ENCODE measurements around the gene ENOX1.
"Not testable (repeated sequence)": the region's sequence is repeated elsewhere in the genome, so short reads cannot be mapped to it uniquely, and the experiment has no call there.

The ENOX1 gene

DNA sequence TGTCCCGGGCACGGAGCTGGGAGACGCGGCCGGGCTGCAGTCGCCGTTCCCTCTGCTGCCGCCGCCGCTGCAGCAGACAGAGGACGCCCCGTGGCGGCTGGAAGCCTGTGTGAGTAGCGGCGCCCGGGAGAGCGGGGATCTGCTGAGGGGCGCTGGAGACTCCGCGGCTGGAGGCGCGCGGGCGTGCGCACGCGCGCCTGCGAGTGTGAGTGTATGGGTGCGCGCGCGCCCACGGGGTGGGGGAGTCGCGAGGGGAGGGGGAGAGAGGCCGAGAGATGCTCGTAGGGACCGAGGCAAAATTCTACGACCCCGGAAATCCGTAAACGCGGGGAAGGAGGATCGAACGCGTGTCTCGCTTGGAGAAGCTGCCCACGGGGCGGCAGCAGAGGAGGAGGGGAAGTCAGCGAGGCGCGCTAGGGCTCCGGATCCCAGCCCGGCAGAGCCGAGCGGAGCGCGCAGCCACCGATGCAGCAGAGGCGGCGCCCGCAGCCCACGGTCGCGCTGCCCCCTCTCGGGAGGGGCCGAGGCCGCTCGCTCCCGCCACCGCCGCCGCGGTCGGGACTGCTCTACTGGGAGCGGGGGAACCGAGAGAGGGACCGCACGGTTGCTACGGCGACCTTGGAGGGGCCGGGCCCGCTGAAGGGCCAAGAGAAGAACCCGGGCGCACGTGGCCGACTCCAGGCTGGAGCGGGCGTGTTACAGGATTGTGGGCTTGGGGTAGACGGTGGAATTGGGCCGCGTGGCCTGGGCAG is at the start of gene ENOX1:
Gene ENOX1 (minus strand): TSS at position 207 of the 752 bp plus-strand sequence.
- ATAC-seq: peak; percentile 50 to 58

DNA sequence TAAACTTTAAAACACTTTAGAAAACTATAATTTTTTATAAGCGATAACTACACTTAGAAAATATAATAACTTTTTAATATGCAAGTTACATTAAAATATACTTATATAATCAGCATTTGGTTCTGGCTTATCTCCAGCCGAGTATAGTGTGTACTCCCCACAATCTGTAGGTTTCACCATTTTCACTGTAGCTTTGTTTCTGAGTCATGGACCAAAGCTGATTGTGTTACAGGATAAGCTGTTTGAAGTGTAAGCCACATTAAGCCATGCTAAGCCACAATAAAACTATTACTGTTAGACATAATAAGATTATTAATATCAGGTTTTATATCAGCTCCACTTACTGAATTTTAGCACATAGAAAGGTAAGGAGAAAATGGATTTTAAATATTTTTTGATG is 48.9 kb upstream of the ENOX1 start:
- ATAC-seq: no peak

DNA sequence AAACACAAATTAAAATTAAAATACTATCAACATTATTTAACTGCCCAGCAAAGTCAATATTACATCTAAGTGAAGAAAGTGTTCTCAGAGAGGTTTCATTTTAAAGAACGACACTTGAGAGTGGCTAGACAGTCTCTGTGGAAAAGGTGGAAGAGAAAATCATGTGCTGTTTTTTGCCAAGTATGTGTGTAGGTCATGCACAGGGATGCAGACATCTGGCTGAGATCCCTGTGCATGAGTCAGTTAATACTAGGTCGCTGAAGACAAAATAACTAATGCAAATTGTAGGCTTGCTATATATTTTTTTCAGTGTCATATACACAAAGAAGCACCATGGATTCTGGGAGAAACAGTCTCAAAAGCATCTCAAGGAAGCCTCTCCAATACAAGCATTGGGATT is 44.3 kb upstream of the ENOX1 start:
- no peak for ATAC-seq

DNA sequence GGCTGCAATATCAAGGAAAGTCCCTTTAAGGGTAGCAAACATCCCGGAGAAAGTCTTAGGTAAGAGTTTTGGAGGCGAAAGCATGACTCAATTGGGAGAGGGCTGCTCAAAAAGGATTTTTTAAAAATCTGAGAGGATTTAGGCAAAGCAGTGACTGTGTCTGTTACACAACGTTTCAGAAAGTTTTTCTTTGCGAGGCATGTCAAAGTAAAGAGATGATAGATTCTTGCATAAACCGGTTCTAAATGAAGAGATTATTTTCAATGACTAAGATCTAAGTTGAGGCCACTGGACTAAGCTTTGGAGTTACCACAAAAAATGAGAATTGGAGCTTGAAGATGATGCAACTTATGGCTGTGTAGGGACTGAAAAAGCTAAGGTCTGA is 43.7 kb upstream of the ENOX1 start:
- ATAC-seq: no peak

DNA sequence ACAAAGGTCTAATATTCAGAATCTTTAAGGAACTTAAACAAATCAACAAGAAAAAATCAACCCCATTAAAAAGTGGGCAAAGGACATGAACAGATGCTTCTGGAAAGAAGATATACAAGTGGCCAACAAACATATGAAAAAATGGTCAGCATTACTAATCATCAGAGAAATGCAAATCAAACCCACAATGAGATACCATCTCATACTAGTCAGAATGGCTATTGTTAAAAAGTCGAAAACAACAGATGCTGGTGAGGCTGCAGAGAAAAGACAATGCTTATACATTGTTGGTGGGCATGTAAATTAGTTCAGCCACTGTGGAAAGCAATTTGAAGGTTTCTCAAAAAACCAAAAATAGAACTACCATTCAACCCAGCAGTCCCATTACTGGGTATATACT is 37.9 kb upstream of the ENOX1 start:
- ATAC-seq: not testable (repeated sequence)

DNA sequence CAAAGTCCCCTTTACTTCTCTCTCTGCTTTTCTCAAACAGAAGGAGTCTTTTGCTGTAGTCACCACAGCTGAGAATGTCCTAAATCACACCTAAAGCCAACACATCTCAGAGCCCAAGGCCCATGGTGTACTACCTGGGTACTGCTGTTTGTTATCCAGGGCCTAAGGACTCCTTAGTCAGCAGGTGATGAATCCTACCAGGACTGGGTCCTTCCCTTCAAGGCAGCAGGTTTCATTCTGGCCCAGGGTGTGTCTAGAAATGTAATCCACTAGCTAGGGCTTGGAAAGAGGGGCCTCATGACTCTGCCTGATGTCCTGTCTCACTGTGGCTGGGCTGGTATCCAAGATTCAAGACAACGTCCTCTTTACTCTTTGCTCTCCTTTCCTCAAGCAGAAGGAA is 36.2 kb upstream of the ENOX1 start:
- ATAC-seq: no peak

DNA sequence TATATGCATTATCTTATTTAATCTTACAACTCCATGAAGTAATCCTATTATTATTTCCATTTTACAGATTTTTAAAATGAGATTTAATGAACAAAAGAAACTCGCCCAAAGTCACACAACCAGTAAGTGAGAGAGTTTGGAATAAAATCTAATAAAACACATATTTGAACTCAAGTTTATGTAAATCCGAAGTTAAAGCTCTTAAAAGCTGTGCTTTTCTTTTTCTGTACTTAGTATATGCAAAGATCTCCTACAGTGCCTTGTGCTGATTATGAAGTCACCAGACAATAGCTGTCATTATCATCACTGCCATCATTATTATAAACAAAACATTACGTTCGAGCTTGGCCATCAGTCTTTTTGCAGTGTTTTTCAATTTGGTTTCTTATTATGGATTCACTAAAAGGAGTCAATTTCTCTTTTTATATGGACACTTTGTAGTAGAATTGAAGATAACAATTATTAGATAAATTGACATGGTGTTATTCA is 29.7 kb upstream of the ENOX1 start:
- ATAC-seq: no peak

DNA sequence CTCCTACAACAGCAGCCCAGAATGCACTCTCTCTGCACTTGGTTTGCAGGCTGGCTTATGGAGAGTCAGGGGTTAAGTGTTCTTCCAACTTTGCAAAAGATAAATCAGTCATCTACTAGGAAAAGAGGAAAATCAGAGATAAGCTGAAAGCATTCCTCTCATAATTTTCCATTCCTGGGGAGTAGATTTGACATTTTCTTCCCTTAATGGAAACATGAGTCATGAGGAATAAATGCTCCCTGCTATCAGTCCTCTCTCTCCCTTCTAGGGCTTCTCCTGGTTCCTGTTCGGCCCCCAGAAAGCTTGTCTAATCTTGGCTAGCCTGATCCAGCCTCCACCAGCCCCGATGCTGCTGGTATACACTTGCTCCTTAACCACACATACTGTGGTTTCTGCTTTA is 28.4 kb upstream of the ENOX1 start:
- no peak for ATAC-seq

DNA sequence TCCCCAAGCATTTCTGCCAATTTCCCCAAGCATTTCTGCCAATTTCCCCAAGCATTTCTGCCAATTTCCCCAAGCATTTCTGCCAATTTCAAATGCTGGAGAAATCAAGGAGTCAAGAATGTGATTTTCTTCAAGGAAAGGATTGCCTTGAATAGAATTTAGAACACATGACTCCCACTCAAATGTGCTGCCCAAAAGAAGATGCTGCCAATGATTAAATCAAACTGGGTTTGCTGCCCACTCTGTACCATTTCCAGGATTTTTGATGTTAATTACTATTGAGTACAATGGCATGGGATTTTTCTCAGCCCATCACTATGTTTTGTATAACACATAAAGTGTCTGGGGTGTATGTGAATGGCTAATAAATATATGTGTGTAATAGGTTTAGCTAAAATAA is 21.9 kb upstream of the ENOX1 start:
- ATAC-seq: no peak

DNA sequence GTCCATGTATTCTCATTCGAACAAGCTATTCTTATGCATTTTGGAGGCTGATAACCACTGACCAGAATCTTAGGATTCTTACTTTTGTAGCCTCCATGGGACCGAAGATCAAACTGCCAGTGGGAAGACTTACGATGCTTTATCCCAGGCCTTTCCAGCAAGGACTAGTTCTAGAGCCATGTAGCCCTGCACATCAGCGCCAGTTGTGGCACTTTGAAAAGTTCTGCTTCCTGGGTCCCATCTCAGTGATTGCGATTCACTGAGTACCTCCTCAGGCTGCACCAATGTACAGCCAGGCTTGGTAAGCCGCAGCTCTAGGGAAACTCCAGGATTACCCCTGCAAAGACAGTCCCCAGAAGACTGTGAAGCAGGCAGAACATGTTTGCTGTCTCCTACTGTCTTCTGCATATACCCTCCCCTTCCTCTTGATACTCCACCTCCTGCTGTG is 18.9 kb upstream of the ENOX1 start:
- ATAC-seq: no peak

DNA sequence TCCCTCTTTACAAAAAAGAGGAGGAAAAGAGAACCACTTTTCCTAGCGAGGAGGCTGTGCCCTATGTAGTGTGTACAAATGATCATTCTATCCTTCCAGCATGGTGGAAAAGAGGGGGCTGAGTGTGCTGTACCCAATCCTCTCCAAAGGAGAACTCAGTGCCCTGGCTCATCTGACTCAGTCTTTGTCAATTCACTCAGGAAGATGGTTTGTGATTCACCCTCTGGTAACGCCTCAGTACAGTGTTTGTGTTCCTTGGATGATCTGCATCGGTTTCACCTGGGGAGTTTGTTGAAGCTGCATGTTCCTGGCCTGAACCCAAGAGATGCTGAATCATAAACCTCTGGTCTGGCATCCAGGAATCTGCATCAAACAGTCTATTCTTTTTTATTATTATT is 18.3 kb upstream of the ENOX1 start:
- peak; percentile 73 for ATAC-seq

DNA sequence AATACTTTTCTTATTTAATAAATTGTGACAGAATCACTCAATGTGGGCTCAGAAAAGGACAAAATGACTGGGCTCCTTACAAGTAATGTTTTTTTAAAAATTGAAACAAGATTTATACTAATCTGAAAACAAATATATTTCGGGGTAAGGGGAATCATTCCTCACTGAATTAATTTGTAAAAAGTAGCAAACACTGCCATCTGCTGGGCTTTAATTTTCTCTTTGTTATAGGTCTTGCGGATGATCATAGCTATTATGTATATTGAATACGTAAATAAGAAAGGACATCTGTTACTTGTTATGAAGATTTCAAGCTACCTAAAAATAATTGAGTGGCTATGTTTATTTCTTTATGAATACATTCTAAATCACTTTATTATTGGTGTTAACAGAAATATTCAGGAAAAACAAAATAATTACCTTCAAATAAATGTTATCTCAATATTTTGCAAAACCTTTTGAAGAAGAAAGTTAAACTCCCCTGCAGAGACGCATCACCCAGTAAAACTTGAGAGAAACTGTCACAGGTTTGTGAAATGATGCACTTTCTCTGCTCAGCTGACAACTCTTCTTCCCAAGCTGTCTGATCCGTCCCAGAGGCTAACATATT is 17.8 kb upstream of the ENOX1 start:
- peak; percentile 36 for ATAC-seq

DNA sequence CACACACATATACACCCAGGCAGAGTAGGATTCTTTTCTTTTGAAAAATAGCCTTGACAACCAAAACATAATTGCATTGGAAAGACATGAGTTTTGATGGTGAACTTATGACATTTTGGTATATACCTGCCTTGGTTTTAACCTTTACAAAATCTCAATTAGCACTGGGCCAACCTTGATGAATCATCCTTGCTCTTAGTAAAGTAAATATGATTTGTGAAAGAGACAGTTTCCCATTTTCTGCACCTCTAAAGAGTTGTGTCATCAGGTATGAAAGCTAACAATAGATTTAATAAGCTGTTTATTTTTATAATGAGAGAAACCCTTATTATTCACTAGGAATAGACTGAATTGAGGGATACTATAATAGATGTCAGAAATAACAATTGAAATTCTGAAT is 15.7 kb upstream of the ENOX1 start:
- ATAC-seq: no peak

DNA sequence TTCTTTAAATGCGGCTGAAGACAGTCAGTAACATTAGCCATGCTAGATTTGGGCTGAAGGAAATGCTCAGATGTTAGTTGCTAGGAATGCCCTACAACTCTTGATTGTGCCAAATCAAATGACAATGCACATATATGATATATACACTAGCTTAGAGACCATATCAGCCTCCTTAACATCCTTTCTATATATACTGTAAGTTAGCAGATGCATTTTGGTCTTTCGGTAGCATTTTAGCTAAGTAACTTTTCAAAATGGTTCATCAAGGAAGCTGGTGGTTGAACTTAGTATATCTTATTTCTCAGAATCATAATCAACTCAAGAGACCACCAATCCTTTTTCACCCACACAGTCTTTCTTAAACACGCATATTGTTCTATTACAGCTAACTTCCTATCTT is 14.1 kb upstream of the ENOX1 start:
- ATAC-seq: no peak

DNA sequence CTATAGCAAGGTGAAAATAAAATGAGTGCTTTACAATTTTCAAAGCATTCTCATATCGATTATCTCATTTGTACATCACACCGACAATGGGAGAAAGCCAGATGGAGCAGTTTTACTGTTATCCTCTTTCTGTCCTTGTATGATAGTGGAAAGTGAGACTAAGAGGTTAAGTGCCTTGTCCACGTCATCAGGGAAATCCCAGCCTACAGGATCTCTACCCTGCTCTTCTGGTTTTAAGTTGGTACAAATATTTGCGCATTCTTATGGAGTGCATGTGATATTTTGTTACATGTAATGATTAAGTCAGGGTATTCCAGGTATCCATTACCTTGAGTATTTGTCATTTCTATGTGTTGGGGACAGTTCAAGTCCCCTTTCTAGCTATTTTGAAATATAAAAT is 12.4 kb upstream of the ENOX1 start:
- no peak for ATAC-seq

DNA sequence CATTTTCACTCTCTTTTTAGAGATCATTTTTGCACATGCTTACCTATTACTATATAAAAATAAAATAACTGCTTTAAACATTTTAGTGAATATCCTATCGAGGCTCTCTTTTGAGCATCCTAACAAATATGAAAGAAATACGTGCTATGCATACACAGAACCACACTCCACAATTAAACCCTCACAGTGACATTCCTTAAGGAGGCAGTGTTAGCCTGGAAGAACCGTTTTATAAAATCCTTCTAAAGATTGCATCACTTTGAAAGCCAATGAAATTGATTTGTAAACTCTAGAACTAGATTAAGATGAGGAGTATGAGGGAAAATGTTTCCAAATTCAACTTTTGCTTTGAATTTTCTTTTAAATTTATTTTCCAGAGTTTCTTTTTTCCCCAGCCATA is 11.1 kb upstream of the ENOX1 start:
- no peak for ATAC-seq

DNA sequence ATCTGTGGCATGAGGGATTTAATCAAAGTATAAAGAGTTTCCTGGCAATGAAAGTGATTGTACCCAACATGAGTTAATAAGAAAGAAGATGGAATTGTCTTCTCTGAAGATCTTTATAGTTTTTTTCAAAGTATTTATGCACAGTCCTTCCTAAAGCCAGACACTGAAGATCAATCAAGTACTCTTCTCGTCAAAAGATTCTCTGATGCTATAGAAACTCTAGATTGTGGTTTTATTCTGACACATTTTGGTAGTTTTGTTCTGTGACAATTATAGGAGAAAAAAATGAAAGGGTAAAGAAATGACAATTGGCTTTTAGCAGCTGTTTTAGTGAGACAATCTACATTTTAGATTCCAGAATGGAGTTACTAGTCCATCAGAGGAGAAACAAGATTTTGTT is 10.4 kb upstream of the ENOX1 start:
- peak; percentile 56 for ATAC-seq

DNA sequence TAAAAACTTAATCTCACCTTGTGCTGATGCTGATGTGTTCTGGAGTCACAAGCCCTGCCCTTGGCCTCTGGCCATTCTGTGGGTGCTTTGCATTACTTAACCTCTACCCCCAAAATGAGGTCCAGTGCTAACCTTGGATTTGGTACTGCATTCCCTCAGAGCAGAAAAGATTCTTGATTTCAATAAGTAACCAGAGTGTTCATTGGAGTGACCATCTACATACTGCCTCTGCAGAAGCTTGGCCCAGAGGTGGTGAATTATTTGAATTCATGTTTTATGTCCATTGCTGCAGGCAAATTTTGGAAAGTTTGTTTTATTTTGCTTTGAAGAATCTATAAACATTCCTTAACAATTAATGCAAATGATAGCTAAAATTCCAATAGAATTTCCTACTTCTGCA is 7.6 kb upstream of the ENOX1 start:
- no peak for ATAC-seq

DNA sequence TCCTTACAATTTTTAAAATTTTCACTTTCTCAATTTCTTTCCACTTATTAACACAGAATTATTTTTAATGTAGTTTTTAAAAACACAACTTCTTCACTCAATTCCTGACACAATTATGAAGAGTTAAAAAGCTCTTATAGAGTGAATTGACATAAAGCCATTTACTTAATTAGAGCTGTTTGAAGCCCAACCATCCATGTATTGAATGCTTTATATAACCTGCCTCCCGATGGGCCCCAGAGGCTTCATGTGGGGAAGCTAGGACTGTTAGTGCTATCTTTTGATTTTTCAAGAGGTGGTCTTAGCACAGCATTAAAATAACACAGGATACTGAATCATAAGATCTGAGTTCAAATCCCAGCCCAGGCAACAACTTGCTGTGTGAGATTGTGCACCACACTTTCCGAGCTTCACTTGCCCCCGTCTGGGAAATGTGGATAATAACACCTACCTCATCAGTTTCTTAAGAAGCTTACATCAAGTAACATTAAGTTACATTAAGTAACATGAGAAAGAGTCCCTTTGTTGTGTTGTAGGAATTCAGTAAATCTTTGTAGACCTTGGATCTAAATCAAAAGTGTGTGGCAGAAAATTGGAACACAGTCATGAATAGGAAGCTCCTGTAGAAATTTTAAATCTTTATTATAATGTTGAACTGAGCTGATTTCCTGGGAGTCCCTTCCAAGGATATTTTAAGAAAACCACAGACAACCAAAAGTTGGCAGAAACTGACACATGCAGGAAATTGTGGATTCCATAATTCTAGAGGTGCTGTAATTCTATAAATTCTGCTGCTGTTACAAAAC is 5.5 kb upstream of the ENOX1 start:
- no peak for ATAC-seq

DNA sequence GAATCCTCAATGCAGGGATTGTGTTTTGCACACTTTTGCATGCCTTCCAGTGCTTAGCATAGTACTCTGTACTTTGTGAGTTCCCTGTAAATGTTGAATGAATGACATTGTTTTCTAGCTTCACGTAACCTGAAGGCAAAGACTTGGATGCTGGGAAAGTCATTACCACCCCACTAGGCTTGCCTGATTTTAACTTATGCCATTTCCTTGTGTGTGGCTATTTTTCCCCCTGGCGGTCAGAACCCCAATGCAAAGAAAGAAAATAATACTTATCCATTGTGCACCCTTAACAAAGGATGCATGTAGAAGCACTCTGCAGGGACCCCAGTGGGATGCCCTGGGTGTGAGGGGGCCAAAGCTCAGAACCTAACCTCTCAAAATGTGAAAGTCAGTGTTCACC is 1.2 kb upstream of the ENOX1 start:
- ATAC-seq: no peak

DNA sequence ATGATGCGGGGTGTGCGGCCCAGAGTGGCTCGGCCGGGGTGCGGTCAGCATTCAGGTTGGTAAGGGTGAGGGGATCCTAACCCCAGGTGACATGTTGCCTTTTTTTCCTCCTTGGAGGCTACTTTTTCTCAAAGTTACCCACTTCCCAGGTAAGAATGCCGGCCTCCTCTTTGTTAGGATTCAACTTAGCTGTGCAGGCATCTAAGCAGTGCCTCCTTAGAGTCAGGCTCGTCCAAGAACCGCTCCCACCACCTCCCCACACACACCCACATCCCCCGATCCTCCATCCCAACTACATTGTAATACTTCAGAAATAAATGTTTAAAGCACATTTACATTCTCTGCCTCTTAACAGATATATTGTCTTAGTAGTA is 733 bp upstream of the ENOX1 start:
- no peak for ATAC-seq

DNA sequence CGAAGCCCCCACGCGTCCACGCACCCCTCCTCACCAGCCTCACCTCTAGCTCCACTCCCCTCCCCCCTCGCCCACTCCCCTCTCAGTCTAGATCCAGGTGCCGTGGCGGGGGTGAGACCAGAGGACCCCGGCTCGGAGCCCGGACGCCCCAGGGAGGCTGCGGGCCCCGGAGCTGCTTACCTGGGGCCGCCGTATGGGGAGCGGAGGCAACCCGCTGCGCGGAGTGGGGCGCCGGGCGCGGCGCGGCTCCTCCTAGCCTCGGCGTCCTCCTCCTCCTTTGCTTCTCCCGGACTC is 353 bp downstream of the ENOX1 start:
- peak in 1 of 2 donors; percentile 12 for ATAC-seq

DNA sequence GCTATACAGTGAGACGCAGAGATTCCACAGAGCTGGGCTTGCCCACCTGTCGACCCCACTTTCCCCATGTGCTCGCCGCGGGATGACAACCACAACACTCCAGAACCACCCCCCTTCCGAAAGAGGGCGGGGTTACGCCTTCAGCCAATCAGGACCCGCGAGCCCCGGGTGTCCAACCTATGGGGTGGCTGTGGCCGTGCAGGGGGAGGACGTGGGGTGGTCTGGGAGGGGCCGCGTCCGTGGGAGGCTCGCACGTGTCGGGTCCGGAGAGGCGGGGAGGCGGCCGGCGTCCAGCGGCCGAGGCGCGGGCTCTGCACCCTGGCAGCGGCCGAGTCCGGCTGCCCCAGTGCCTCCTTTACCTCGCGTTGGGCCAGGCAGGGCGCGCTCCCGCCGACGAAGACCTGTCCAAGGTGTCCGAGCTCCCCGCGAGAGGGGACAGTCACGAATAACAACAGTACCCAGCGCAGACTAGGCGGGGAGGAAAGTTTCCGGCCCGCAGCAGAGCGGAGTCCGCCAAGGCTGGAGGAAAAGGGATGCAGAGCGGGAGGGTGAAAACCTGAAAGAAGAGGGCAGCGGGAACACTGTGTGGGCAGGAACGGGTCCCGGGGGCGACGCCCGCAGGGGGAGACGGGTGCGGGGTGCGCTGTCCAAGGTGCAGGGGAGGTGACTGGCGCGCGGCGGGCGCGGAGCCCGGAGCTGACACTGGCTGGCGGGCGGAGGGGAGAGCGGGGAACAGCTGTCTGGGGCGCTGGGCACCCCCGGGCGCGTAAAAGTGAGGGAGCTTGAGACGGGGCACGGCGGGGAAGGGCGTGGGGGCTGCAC is 911 bp downstream of the ENOX1 start:
- peak; percentile 34 to 36 for ATAC-seq
